IPS DF 4.7 (cell line): ENCODE data around the gene EPHB4.
"Not testable (repeated sequence)": the region's sequence is repeated elsewhere in the genome, so short reads cannot be mapped to it uniquely, and the experiment has no call there.

ENCODE experiments used
- DNase-seq: peaks from one replicate; pipeline ENCODE4 v3.0.0-alpha.2; 2013; ENCODE audit warnings: low spot score; ENCODE audit errors: extremely low read depth

Gene EPHB4

DNA sequence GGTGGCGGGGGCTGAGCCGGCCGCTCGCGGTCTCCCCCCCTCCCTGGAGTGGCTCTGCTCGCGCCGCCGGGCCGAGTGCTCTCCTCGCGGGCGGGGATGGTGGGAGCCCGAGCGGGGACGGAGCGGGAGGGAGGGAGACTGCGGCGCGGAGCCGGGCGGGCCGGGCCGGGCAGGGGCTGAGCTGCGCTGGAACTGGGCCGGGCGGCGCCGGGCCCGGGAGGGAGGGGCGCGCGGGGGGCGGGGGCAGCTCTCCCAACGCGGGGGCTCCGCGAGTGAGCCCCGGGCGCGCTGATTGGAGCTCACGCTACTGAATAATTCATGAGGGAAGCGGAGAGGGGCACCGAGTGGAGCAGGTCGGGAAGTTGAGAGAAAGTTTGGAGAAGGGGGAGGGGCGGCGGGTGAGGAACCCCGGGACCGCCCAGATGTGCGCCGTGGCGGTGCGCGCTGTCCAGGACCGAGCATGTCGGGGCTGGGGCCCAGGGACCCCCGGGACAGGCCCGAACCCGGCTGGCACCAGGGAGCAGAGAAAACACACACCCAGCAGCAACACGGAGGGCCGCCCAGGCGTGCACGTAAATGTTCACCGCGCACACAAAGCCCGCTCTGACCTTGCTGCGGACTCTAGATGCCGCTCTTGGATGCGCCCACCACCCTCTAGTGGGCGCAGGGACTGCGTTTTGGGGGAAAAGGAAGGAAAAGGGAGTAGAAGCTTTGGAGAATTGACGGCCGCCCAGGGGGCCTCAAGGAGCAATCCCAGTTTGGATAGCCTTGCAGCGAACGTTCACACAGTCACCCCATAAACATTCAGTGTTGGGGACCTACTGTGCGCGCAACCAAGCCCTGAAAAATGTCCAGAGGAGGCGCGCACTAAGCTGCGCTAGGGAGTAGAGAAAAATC lies at the start of gene EPHB4:
Gene EPHB4, minus strand, starts transcription at position 194 of the 897 bp plus-strand sequence. CDS start 493 bp downstream, outside the sequence.
- DNase-seq, result peak; percentile 75

DNA sequence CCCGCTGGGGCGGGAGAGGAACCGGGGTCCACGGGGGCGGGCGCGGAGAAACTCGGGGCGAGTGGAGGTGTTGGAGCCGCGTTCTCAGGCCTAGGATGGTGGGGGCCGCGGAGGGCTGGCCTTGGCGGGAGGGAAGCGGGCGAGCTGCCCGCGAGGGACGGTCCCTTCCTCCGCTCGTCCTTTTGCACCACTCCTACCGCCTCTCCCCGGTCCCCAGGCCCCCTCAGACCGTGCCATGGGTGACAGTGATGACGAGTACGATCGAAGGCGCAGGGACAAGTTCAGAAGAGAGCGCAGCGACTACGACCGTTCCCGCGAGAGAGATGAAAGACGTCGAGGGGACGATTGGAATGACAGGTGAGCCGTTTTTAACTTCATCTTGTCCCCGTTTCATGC lies 48.0 kb upstream of the EPHB4 start:
- no peak for DNase-seq

DNA sequence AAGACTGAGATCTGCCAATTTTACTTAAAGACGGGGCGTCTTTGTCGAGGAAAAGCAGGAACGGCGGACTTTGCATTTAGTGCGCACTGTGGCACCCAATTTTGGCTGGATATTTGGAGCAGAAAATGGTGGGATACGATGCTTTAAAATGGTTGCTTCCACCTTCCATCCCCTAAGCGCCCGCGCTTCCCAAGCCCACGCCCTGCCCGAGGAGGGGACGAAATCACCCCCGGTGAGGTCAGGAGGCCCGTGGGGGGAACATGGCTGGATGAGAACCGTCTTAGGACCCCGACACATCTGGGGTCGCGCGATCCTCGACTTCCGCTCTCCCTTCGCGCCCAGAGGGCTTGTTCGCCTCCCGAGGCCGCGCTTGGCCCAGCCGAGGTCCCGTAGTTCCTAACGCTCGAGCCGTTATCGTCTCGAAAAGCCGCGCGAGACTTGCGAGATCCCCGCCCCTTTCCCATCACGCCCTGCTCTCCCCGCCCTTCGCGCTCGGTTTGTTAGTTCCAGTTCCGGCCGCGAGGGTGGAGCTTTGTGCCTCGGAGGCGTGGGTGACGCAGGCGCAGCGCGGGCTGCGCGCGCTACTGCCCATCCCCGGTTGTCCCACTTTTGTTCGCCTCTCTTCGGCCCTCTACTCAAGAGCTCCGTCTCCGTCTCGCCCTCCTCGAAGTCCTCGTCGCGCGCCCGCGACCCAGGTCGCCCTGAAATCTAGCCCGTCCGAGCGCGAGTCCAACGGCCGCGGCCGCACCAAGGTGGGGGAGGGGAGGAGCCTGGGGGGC lies 47.4 kb upstream of the EPHB4 start, which contains the start of gene SRRT:
Gene SRRT, plus strand, starts transcription at position 527 of the 779 bp plus-strand sequence. CDS start 488 bp downstream, outside the sequence.
- no peak for DNase-seq

DNA sequence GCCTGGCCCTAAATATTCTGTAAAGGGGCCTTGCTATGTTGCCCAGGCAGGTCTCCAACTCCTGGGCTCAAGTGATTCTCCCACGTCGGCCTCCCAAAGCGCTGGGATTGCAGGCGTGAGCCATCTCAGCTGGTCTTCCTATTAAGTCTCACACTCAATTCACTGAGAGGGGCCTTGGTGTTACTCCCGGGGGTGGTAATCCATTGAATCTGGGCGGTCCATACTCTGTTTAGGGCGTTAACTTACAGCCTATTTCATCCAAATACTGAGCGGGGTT lies 46.9 kb upstream of the EPHB4 start:
- DNase-seq, result no peak

DNA sequence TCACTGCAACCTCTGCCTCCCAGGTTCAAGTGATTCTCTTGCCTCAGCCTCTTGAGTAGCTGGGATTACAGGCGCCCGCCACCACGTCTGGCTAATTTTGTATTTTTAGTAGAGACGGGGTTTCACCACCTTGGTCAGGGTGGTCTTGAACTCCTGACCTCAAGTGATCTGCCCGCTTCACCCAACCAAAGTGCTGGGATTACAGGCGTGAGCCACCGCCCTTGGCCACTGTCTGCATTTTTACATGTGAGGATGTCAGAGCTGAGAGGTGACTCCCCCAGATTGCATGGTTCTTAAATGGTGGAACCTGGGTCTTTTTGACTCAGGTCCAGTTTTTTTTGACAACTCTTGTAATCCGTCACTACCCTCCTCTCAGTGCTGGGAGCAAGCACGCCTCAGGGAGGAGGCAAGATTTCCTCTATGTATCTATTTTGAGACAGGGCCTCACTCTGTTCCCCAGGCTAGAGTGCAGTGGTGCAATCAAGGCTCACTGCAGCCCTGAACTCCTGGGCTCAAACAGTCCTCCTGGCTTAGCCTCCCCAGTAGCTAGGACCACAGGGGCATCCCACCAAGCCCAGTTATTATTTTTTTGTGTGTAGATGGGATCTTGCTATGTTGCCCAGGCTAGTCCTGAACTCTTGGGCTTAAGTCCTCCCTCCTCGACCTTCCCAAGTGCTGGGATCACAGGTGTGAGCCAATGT lies 46.4 kb upstream of the EPHB4 start:
- no peak for DNase-seq

DNA sequence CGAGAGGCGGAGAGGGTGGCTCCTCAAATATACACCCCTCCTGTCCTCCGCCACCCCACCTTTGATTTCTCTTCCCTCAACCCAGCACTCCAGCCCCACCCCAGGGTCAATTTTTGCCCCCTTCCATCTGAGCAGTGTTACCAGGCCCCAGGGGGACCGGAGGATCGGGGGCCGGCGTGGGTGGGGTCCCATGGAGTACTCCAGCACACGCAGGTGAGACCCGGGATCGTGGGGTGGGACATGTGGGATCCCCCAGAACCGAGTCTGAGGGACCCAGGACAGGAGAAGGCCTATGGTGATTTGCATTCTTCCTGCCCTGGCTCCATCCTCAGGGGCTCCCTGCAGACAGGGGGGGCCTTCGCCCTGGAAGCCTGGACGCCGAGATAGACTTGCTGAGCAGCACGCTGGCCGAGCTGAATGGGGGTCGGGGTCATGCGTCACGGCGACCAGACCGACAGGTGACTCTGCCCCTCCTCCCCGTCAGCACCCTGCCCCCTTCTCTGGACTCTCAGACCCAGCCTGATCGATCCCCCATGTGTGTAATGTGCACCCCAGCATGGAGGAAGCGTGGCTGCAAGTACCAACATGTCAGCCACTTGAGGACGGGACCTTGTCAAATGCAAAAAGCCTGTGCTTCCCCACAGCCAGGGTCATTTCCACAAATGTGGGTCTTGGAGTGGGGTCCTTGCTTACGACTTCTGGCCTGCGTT lies 40.6 kb upstream of the EPHB4 start:
- DNase-seq, result no peak

DNA sequence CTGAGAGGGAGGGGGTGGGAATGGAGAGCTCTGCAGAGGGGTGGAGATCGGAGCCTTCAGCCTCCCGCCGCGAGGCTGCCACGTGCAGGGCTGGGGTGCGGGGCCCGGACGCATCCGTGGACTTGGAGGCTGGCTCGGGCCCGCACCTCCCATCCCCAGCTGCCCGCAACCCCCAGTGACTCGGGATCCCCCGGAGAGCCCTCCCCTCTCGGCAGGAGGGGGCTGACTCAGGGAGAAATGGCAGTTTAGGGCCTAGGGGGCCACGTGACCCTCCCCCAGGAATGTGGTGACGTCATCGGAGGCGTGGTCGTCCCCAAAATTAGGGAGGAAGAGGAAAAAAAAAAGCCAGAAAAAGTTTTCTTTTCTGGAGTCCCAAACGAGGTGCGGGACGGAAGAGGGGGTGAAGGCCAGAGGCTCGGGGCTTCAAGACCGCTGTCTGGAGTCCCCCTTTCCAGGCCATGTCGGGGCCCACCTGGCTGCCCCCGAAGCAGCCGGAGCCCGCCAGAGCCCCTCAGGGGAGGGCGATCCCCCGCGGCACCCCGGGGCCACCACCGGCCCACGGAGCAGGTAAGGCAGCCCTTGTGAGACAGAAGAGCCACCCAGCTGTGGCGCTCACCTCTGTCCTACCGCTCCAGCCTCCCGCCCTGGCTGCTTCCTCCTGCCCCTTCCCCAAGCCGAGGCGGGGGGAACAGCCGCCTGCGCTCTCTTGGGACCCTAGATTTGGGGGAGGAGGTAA lies 39.9 kb upstream of the EPHB4 start, which contains the start of gene TRIP6:
Gene TRIP6, plus strand, starts transcription at position 348 of the 736 bp plus-strand sequence. Its CDS starts 111 bp downstream, at position 459.
- DNase-seq, result no peak

DNA sequence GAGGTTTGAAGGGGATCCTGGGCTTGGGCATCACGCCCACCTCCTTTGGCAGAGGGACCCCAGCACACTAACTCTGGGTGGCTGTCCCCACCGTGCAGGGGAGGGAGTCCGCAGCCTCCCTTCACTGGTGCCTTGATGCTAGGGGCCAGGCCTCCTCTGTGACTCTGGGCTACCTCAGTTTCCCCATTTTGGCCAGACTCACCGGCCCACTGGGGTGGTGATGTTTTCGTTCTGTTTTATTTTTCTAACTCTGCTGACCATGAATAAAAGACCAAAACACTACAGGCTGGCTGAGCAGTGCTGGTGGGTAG lies 39.4 kb upstream of the EPHB4 start:
- DNase-seq, result no peak

DNA sequence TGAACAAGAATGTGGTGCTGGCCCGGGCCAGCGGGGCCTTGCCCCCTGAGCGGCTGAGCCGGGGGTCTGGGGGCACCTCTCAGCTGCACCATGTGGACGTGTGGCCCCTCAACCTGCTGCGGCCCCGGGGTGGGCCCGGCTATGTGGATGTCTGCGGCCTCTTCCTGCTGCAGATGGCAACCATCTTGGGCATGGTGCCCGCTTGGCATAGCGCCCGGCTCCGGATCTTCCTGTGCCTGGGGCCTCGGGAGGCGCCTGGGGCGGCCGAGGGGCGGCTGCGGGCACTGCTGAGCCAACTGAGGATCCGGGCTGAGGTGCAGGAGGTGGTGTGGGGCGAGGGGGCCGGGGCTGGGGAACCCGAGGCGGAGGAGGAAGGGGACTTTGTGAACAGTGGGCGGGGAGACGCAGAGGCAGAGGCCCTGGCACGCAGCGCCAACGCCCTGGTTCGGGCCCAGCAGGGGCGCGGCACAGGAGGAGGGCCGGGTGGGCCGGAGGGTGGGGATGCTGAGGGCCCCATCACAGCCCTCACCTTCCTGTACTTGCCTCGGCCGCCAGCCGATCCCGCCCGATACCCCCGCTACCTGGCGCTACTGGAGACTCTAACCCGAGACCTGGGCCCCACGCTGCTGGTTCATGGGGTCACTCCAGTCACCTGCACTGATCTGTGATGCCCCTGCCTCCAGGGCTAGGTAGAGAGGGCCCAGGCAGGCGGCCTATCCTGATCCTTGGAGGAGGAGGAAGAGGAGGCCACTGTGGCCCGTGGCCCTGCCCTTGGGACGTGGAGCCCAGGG lies 38.8 kb upstream of the EPHB4 start:
- DNase-seq, result no peak

DNA sequence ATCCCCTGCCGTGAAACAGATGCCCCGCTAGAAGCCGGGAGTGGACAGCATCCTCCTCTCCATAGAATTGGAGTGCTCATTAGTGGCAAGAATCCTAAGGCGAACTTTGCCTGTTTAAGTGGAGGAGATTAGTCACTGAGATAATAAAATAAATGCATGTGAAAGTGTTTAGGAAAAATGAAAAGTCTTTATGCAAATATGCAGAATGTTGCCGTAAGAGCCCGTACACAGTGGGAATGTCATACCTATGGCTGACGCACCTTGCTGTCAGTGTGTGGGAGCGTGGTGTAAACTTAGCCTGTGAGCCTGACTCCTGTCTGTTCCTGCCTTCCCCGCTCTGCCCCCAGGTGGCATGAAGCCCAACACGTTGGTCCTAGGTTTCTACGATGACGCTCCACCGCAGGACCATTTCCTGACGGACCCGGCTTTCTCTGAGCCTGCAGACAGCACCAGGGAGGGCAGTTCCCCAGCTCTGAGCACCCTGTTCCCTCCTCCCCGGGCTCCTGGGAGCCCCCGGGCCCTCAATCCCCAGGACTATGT lies 38.1 kb upstream of the EPHB4 start:
- DNase-seq, result no peak

DNA sequence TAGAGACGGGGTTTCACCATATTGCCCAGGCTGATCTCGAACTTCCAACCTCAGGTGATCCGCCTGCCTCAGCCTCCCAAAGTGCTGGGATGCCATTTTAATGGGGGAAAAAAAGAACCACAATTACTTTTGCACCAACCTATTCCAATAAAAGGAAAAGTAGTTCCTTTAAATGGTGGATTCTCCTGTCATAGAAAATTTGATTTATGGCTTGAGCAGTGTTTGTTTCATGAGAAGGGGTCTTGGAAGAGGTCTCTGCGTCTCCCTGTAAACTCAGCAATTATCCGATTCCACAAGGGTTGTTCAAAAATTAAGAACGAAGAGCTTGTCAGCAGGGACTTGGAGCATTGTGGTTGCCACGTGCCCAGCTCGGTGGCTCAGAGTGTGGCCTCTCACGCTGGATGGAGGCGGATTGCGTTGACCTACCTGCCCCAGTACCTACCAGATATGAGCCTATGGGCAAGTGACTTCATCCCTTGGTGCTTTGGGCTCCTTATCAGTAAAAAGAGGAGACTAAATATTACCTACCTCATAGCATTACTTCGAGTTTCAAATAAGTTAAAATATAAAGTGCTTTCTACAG lies 37.0 kb upstream of the EPHB4 start:
- no peak for DNase-seq

DNA sequence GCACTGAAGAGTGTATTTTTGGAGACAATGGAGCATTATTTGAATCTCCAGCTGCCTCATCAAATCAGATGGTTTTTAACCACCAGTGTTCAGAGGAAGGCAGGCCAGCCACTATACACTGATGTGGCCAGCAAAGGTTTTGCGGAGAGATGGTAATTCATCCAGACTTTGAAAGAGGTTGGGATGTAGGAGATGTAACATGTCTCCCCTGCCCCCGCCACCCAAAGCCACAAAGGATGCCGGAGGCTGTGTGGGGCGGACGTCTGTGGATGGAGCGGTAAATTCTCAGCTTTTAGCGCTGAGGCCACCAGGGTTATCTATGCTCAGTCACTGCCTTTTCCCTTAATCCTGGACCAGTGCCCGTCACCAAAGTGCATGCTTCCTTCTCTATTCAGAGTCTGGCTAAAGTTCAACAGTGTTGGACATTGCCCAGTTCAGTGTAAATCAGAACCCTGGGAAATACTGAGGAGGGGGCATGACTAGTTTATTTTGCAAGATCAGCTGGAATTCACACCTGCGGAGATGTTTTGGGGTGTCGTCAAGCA lies 36.2 kb upstream of the EPHB4 start:
- DNase-seq, result no peak

DNA sequence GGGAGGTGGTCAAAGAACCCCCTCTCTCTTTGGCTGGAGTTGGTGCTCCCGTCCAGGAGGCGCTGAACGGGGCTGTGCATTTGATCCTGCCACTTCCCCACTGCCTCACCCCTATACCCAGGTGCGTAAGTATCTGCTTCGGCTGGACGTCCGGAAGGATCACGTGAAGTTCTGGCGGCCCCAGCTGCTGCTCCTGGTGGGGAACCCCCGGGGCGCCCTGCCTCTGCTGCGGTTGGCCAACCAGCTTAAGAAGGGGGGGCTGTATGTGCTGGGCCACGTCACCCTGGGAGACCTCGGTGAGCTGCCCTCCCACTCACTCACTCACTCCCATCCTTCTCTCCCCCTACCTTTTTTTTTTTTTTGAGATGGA lies 34.3 kb upstream of the EPHB4 start:
- no peak for DNase-seq

DNA sequence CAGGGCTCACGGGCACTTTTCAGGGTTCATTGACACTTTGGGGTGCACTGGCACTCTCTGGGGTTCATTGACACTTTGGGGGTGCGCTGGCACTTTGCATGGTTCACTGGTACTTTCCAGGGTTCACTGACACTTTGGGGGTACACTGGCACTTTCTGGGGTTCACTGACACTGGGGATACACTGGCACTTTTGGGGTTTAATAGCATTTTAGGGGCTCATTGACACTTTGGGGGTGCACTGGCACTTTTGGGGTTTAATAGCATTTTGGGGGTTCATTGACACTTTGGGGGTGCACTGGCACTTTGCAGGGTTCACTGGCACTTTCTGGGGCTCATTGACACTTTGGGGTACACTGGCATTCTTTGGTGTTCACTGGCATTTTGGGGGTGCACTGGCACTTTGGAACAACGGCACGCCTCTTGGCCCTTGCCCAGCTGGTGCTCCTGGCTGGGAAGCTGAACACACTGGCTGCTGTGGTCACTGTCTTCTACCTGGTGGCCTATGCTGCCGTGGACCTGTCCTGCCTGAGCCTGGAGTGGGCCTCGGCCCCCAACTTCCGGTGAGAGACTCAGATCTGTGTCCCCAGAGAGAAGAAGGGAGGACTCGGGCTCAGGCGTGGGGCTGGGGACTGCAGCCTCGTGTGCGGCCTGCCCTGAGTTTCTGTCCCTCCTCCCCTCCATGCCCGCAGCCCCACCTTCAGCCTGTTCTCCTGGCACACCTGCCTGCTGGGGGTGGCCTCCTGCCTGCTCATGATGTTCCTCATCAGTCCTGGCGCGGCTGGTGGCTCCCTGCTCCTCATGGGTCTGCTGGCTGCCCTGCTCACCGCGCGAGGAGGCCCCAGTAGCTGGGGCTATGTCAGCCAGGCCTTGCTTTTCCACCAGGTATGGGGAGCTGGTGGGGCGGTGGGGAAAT lies 33.6 kb upstream of the EPHB4 start:
- DNase-seq, result no peak

DNA sequence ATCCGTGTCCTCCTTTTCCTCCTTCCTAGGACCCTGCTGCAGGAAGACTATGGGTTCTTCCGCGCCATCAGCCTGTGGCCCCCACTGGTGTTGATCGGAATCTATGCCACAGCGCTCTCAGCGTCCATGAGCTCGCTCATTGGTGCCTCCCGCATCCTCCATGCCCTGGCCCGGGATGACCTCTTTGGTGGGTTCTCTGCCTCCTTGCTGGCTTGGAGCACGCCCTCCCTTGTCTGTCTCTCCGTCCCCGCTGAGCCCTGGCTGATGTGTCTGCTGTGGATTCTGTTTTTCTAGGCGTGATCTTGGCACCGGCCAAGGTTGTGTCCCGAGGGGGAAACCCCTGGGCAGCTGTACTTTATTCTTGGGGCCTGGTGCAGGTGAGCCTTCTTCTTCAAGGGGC lies 32.5 kb upstream of the EPHB4 start:
- no peak for DNase-seq

DNA sequence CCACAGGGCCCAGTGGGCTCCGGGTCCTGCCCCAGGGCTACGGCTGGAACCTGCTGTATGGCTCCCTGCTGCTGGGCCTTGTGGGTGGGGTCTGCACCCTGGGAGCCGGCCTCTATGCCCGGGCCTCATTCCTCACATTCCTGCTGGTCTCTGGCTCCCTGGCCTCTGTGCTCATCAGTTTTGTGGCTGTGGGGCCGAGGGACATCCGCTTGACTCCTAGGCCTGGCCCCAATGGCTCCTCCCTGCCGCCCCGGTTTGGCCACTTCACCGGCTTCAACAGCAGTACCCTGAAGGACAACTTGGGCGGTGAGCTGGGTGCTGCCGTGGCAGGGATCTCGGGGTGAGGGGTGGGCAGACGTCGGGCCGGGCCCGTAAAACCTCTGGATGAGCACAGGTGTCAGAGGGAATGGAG lies 29.6 kb upstream of the EPHB4 start:
- no peak for DNase-seq

DNA sequence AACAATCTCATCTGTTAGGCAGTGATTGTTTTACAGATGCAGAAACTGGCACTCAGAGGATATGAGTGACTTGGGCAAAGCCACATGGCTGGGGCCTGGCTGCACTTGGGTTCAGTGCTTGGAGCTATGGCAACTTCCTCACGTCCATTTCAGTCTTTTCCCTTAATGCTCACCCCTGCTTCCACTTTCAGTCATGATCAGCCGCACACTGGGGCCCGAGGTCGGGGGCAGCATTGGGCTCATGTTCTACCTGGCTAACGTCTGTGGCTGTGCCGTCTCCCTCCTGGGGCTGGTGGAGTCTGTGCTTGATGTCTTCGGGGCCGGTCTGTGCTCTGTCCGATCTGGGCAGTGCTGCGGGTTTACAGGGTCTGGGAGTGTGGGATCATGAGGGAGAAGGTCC lies 28.2 kb upstream of the EPHB4 start:
- DNase-seq, result no peak

DNA sequence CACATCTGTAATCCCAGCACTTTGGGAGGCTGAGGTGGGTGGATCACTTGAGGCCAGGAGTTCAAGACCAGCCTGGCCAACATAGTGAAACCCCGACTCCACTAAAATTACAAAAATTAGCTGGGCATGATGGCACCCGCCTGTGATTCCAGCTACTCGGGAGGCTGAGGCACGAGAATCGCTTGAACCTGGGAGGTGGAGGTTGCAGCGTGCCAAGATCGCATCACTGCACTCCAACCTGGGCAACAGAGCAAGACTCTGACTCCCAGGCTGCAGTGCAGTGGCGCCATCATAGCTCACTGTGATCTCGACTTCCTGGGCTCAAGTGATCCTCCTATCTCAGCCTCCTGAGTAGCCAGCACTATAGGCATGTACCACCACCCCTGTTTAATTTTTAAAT lies 27.6 kb upstream of the EPHB4 start:
- DNase-seq, result not testable (repeated sequence)
